Measurements from ENCODE around the gene NEK1.
A peak's percentile ranks its signal among the peaks of the same experiment; 100 is the strongest.

Gene NEK1

GRCh38 chr4:169489306-169489705, 123.1 kb downstream of the NEK1 start:
- no peaks in the 10 kb centered on the region for H3K9me3 ChIP-seq (ENCODE audit: insufficient read depth, low read length, severe bottlenecking)
- no peak overlapping the region for H3K4me2 ChIP-seq (ENCODE audit: insufficient read depth, low read length)
- no peak overlapping the region for H2AFZ ChIP-seq (ENCODE audit: low read depth, low read length)
- H4K20me1 ChIP-seq (ENCODE audit: insufficient read depth, low read length) = no peaks in the 10 kb centered on the region
- H3K27ac ChIP-seq (ENCODE audit: low read length) = no peak overlapping the region
- H3K9ac ChIP-seq (ENCODE audit: low read depth, low read length) = no peak overlapping the region
- H3K27me3 ChIP-seq (ENCODE audit: insufficient read depth, low read length, poor library complexity) = no peaks in the 10 kb centered on the region
- TF ChIP-seq EZH2 (IDR thresholded peaks at IDR 0.05; ENCODE audit: borderline replicate concordance, low read depth, low read length, severe bottlenecking) (no peak), CTCF (IDR thresholded peaks at IDR 0.05; ENCODE audit: borderline replicate concordance, extremely low read depth, low read length, poor library complexity, severe bottlenecking) (no peak)
- no peak for DNase-seq
- H3K79me2 ChIP-seq (ENCODE audit: insufficient read depth, low read length) = no peaks in the 10 kb centered on the region
- H3K4me1 ChIP-seq (ENCODE audit: insufficient read depth, low read length) = 0 out of 2 replicates have a peak, but pooled peaks cover 3% of the 10 kb centered on the region
- ATAC-seq (ENCODE audit: insufficient read depth, low read depth) = no peak
- H3K4me3 ChIP-seq (ENCODE audit: low read depth in 1 of 2, low read length in 2 of 2) = no peak overlapping the region
- 0 out of 2 replicates have a peak, but pooled peaks cover 2% of the 10 kb centered on the region for H3K36me3 ChIP-seq (ENCODE audit: insufficient read depth, low read length)

- no peaks in the 10 kb centered on the region for H4K20me1 ChIP-seq (ENCODE audit: insufficient read depth, low read length)
- no peaks in the 10 kb centered on the region for H3K27me3 ChIP-seq (ENCODE audit: insufficient read depth, low read length, poor library complexity)
- H3K4me2 ChIP-seq (ENCODE audit: insufficient read depth, low read length) = no peak overlapping the region
- no peaks in the 10 kb centered on the region for H3K79me2 ChIP-seq (ENCODE audit: insufficient read depth, low read length)
- no peak overlapping the region for H3K9ac ChIP-seq (ENCODE audit: low read depth, low read length)
- H3K36me3 ChIP-seq (ENCODE audit: insufficient read depth, low read length) = no peaks in the 10 kb centered on the region
- peak; percentile 75 for TF ChIP-seq CTCF (IDR thresholded peaks at IDR 0.05; ENCODE audit: borderline replicate concordance, extremely low read depth, low read length, poor library complexity, severe bottlenecking)
- no peak for TF ChIP-seq EZH2 (IDR thresholded peaks at IDR 0.05; ENCODE audit: borderline replicate concordance, low read depth, low read length, severe bottlenecking)
- no peak overlapping the region for H3K27ac ChIP-seq (ENCODE audit: low read length)
- H3K9me3 ChIP-seq (ENCODE audit: insufficient read depth, low read length, severe bottlenecking) = no peaks in the 10 kb centered on the region
- H3K4me1 ChIP-seq (ENCODE audit: insufficient read depth, low read length) = no peaks in the 10 kb centered on the region
- DNase-seq (peak; percentile 45), ATAC-seq (ENCODE audit: insufficient read depth, low read depth) (peak; percentile 64; the same call in 2 of the 3 replicates)
- no peak overlapping the region for H2AFZ ChIP-seq (ENCODE audit: low read depth, low read length)
- no peak overlapping the region for H3K4me3 ChIP-seq (ENCODE audit: low read depth in 1 of 2, low read length in 2 of 2)
Measured at GRCh38 chr4:169485791-169486742, 126.3 kb downstream of the NEK1 start.

GRCh38 chr4:169485086-169485485, 127.3 kb downstream of the NEK1 start:
- no peak for DNase-seq
- TF ChIP-seq EZH2 (IDR thresholded peaks at IDR 0.05; ENCODE audit: borderline replicate concordance, low read depth, low read length, severe bottlenecking) (no peak), CTCF (IDR thresholded peaks at IDR 0.05; ENCODE audit: borderline replicate concordance, extremely low read depth, low read length, poor library complexity, severe bottlenecking) (no peak)
- H4K20me1 ChIP-seq (ENCODE audit: insufficient read depth, low read length) = no peaks in the 10 kb centered on the region
- H3K4me1 ChIP-seq (ENCODE audit: insufficient read depth, low read length) = no peaks in the 10 kb centered on the region
- H3K27me3 ChIP-seq (ENCODE audit: insufficient read depth, low read length, poor library complexity) = no peaks in the 10 kb centered on the region
- no peaks in the 10 kb centered on the region for H3K36me3 ChIP-seq (ENCODE audit: insufficient read depth, low read length)
- ATAC-seq (ENCODE audit: insufficient read depth, low read depth) = no peak
- no peaks in the 10 kb centered on the region for H3K79me2 ChIP-seq (ENCODE audit: insufficient read depth, low read length)
- H3K9ac ChIP-seq (ENCODE audit: low read depth, low read length) = no peak overlapping the region
- H3K27ac ChIP-seq (ENCODE audit: low read length) = no peak overlapping the region
- no peak overlapping the region for H2AFZ ChIP-seq (ENCODE audit: low read depth, low read length)
- no peak overlapping the region for H3K4me3 ChIP-seq (ENCODE audit: low read depth in 1 of 2, low read length in 2 of 2)
- no peak overlapping the region for H3K4me2 ChIP-seq (ENCODE audit: insufficient read depth, low read length)
- no peaks in the 10 kb centered on the region for H3K9me3 ChIP-seq (ENCODE audit: insufficient read depth, low read length, severe bottlenecking)
